Endothelial cell of umbilical vein (primary cell): ENCODE results near the gene PSMC3. TPM values are rescaled to one million over a fixed set of nuclear protein-coding genes. Genes with fewer than 3 reads are reported as not detected.

Experiments
- BruUV-seq: library from RNA; stranded (reverse); fragments of 400-500 nt; replicated peaks from 2 replicates; lab custom pipeline; 2021; lab: Mats Ljungman, UMichigan
- CTCF ChIA-PET: fragments of 300-600, 350-600 bp; sonication (Branson Sonifier 250); formaldehyde crosslinking; loops from one replicate; lab custom pipeline; 2021; ENCODE audit warnings: antibody characterized with exemption, inconsistent platforms; lab: Charles Lee
- POLR2A ChIA-PET: fragments of 300-600, 350-600 bp; sonication (Branson Sonifier 250); formaldehyde crosslinking; loops from one replicate; lab custom pipeline; 2021; ENCODE audit warnings: antibody characterized with exemption, inconsistent platforms; lab: Charles Lee
- DNase-seq: peaks from one replicate; pipeline ENCODE4 v3.0.0-alpha.2; 2011; ENCODE audit warnings: low read depth, low spot score
- FAIRE-seq: peaks from 2 replicates; lab custom pipeline; 2011; peaks lifted over from hg19 to GRCh38; lab: Jason Lieb, UNC
- H2AFZ ChIP-seq: 2 replicates; pipeline ENCODE4 v1.6.0; 2012; ENCODE audit warnings: low read depth, low read length, control low read depth, inconsistent platforms
- H3K27ac ChIP-seq: 2 replicates; pipeline ENCODE4 v1.5.1; 2011; ENCODE audit warnings: low read depth, mild to moderate bottlenecking, control low read depth, low read length, moderate library complexity; ENCODE audit not compliant: insufficient read depth
- H3K27me3 ChIP-seq, 2 experiments: 2 replicates each; pipeline versions ENCODE4 v1.6.0 to v1.6.1; 2011; ENCODE audit warnings: low read length in 2 of 2, mixed read lengths in 1 of 2; ENCODE audit not compliant: control insufficient read depth in 2 of 2, insufficient read depth in 2 of 2
- H3K36me3 ChIP-seq, 2 experiments: 2 replicates in 1 of 2; 3 replicates in 1 of 2; pipeline ENCODE4 v1.5.1; 2011; ENCODE audit warnings: low read length in 2 of 2, mild to moderate bottlenecking in 1 of 2, moderate library complexity in 1 of 2; ENCODE audit not compliant: control insufficient read depth in 2 of 2, insufficient read depth in 2 of 2; ENCODE audit errors: extremely low read depth in 1 of 2
- H3K4me1 ChIP-seq: 3 replicates; pipeline ENCODE4 v1.5.1; 2011; ENCODE audit warnings: mild to moderate bottlenecking, low read length; ENCODE audit not compliant: control insufficient read depth, insufficient read depth; ENCODE audit errors: extremely low read depth
- H3K4me2 ChIP-seq: 2 replicates; pipeline ENCODE4 v1.6.1; 2011; ENCODE audit warnings: low read length, control low read depth, mixed read lengths; ENCODE audit not compliant: insufficient read depth
- H3K4me3 ChIP-seq, 3 experiments: fragments of 200-600 bp in 1 of 3; sonication (generic), shearing (Covaris generic) in 1 of 3; replicated peaks in 1 of 3; 2 replicates each; pipeline ENCODE4 v1.5.1; 2011 to 2016; ENCODE audit warnings: control low read depth in 3 of 3, low read length in 3 of 3, mild to moderate bottlenecking in 2 of 3, inconsistent platforms in 1 of 3, low read depth in 1 of 3, moderate library complexity in 1 of 3; ENCODE audit not compliant: insufficient read depth in 1 of 3
- H3K79me2 ChIP-seq: 2 replicates; pipeline ENCODE4 v1.6.0; 2012; ENCODE audit warnings: low read length, inconsistent platforms; ENCODE audit not compliant: control insufficient read depth, insufficient read depth
- H3K9ac ChIP-seq: replicated peaks from 2 replicates; pipeline ENCODE3; 2011; ENCODE audit warnings: low read length, control low read depth; ENCODE audit not compliant: insufficient read depth; ENCODE audit errors: extremely low read depth
- H3K9me1 ChIP-seq: replicated peaks from 3 replicates; pipeline ENCODE4 v1.6.0; 2011; ENCODE audit warnings: mild to moderate bottlenecking, low read length; ENCODE audit not compliant: control insufficient read depth, insufficient read depth; ENCODE audit errors: extremely low read depth
- H3K9me3 ChIP-seq: replicated peaks from 2 replicates; pipeline ENCODE4 v1.5.1; 2012; ENCODE audit warnings: low read length, inconsistent platforms; ENCODE audit not compliant: control insufficient read depth, insufficient read depth
- H4K20me1 ChIP-seq: replicated peaks from 2 replicates; pipeline ENCODE3; 2011; ENCODE audit warnings: mild to moderate bottlenecking, low read length; ENCODE audit not compliant: control insufficient read depth, insufficient read depth; ENCODE audit errors: extremely low read depth
- FOS ChIP-seq: IDR thresholded peaks from 2 replicates; pipeline ENCODE4 v1.6.1; 2011; ENCODE audit warnings: mild to moderate bottlenecking, low read length, moderate library complexity, borderline replicate concordance; ENCODE audit not compliant: insufficient read depth
- GATA2 ChIP-seq: IDR thresholded peaks from 2 replicates; pipeline ENCODE4 v1.7.0; 2011; ENCODE audit warnings: low read depth, mild to moderate bottlenecking, moderate library complexity, mixed read lengths, low read length; ENCODE audit not compliant: insufficient read length, insufficient read depth
- JUN ChIP-seq: IDR thresholded peaks from 2 replicates; pipeline ENCODE4 v1.6.1; 2011; ENCODE audit warnings: borderline replicate concordance, low read depth; ENCODE audit not compliant: insufficient read length, insufficient read depth
- MYC ChIP-seq: IDR thresholded peaks from one replicate; pipeline ENCODE4 v1.6.1; 2011; ENCODE audit warnings: mild to moderate bottlenecking, low read depth, low read length
- dilution Hi-C: fragments of 300-500 bp; cut with MboI; formaldehyde crosslinking; loops from one replicate; pipeline ENCODE4 v1.15.0; 2019; ENCODE audit warnings: low sequenced_read_pairs; ENCODE audit not compliant: extremely low pct_ligation_motif_present
- intact Hi-C: fragments of 100-400 bp; cut with micrococcal nuclease; formaldehyde crosslinking; loops from one replicate; pipeline ENCODE4 v1.10.0; 2022
- polyA plus RNA-seq, 4 experiments: library from polyadenylated mRNA; depleted of rRNA in 3 of 4; stranded (reverse) in 3 of 4; unstranded in 1 of 4; fragments of >200 nt; gene quantifications; 2 replicates each; pipeline versions ENCODE4 v1.2.1 to v1.2.3, GENCODE V29; 2011 to 2012; ENCODE audit warnings: missing spikeins in 1 of 4
- total RNA-seq: library from RNA; stranded (reverse); gene quantifications from 2 replicates; pipeline ENCODE4 v1.2.3, GENCODE V29; 2021
- TF ChIP-seq, protein P1 (sequence below), 2 donors: IDR thresholded peaks; 1 replicate in 1 of 2; 2 replicates in 1 of 2; pipeline ENCODE4 v1.5.1; 2011; ENCODE audit warnings: low read length in 2 of 2, mild to moderate bottlenecking in 2 of 2, moderate library complexity in 2 of 2, control low read depth in 1 of 2, inconsistent platforms in 1 of 2, low read depth in 1 of 2; ENCODE audit not compliant: insufficient read depth in 1 of 2; ENCODE audit errors: extremely low read depth in 1 of 2

The PSMC3 gene
- total and polyA plus RNA-seq, 2 donors (not counting 3 experiments of a cell fraction or from before 2014, with no cell fraction given) = 179 to 203 TPM

DNA sequence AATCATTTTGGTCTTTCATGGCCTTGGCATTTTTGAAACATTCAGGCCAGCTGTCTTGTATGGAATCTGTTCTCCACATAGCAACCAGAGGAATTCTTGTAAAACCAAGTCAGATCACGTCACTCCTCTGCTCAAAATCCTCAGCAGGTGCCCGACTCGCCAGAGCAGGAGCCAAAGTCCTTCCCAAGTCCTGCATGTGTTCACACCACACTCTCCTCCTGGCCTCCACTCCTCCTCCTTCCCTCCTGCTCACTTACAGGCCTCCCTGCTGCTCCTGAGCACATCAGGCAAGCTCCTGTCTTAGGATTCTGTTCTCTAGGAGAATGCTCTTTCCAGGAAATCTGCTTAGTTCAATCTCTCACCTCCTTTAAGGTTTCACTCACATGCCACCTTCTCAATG, 6.9 kb upstream of the PSMC3 start:
- no peaks in the 10 kb centered on the region for H3K36me3 ChIP-seq
- BruUV-seq = no TSS peak
- no peak overlapping the region for H2AFZ ChIP-seq
- ChIA-PET CTCF (interaction anchor here (0.6 kb wide), 1 partner anchor 20 kb away, joined by 3 read pairs; no protein-coding TSS in a partner anchor), POLR2A (no interaction called here)
- H4K20me1 ChIP-seq = no peaks in the 10 kb centered on the region
- H3K9ac ChIP-seq = no peak overlapping the region
- TF ChIP-seq JUN = no peak
- no peak for TF ChIP-seq GATA2
- TF ChIP-seq, protein P1, sequence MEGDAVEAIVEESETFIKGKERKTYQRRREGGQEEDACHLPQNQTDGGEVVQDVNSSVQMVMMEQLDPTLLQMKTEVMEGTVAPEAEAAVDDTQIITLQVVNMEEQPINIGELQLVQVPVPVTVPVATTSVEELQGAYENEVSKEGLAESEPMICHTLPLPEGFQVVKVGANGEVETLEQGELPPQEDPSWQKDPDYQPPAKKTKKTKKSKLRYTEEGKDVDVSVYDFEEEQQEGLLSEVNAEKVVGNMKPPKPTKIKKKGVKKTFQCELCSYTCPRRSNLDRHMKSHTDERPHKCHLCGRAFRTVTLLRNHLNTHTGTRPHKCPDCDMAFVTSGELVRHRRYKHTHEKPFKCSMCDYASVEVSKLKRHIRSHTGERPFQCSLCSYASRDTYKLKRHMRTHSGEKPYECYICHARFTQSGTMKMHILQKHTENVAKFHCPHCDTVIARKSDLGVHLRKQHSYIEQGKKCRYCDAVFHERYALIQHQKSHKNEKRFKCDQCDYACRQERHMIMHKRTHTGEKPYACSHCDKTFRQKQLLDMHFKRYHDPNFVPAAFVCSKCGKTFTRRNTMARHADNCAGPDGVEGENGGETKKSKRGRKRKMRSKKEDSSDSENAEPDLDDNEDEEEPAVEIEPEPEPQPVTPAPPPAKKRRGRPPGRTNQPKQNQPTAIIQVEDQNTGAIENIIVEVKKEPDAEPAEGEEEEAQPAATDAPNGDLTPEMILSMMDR (IDR thresholded peaks at IDR 0.05; ENCODE audit: extremely low read depth in 1 of 2, insufficient read depth in 1 of 2, low read depth in 1 of 2, low read length in 2 of 2) = no peak
- no peak for TF ChIP-seq MYC
- no peak for TF ChIP-seq FOS
- no peak overlapping the region for H3K4me3 ChIP-seq
- H3K9me1 ChIP-seq = no peaks in the 10 kb centered on the region
- no peak for FAIRE-seq
- intact Hi-C loops = no loop called here
- no peak overlapping the region for H3K4me2 ChIP-seq
- no peak for DNase-seq
- H3K9me3 ChIP-seq = no peaks in the 10 kb centered on the region
- no peaks in the 10 kb centered on the region for H3K4me1 ChIP-seq
- no peak overlapping the region for H3K27ac ChIP-seq
- dilution Hi-C loops = no loop called here
- no peaks in the 10 kb centered on the region for H3K79me2 ChIP-seq
- H3K27me3 ChIP-seq = no peaks in the 10 kb centered on the region
